Immature natural killer cell (primary cell): ENCODE data around the gene PRPH. TPM values are rescaled to one million over a fixed set of nuclear protein-coding genes. Genes with fewer than 3 reads are reported as not detected.
A peak's percentile ranks its signal among the peaks of the same experiment; 100 is the strongest.
"Not testable (repeated sequence)": the region's sequence is repeated elsewhere in the genome, so short reads cannot be mapped to it uniquely, and the experiment has no call there.

Experiments
- DNase-seq, 3 donors: peaks; one replicate each; pipeline ENCODE4 v3.0.0; 2022; ENCODE audit warnings: mixed read lengths in 1 of 3
- H3K27ac Mint-ChIP-seq, 6 donors: one replicate each; pipeline ENCODE4 v1.8.0; 2020; ENCODE audit warnings: mixed read lengths in 6 of 6, mild to moderate bottlenecking in 5 of 6, inconsistent platforms in 4 of 6, moderate library complexity in 3 of 6
- H3K27me3 Mint-ChIP-seq, 3 donors: one replicate each; pipeline ENCODE4 v1.8.0; 2020 to 2021; ENCODE audit warnings: low read depth in 3 of 3, mild to moderate bottlenecking in 3 of 3, mixed read lengths in 3 of 3, moderate library complexity in 3 of 3, inconsistent platforms in 1 of 3
- H3K36me3 Mint-ChIP-seq, 3 donors: one replicate each; pipeline ENCODE4 v1.8.0; 2020; ENCODE audit warnings: mixed read lengths in 3 of 3, inconsistent platforms in 2 of 3, mild to moderate bottlenecking in 2 of 3
- H3K4me1 Mint-ChIP-seq, 2 donors: one replicate each; pipeline ENCODE4 v1.8.0; 2020; ENCODE audit warnings: inconsistent platforms in 2 of 2, mild to moderate bottlenecking in 2 of 2, mixed read lengths in 2 of 2, moderate library complexity in 1 of 2
- H3K4me3 Mint-ChIP-seq, 5 donors: one replicate each; pipeline ENCODE4 v1.8.0; 2020; ENCODE audit warnings: mild to moderate bottlenecking in 5 of 5, mixed read lengths in 5 of 5, inconsistent platforms in 3 of 5, moderate library complexity in 3 of 5
- H3K9me3 Mint-ChIP-seq, 6 donors: one replicate each; pipeline ENCODE4 v1.8.0; 2020; ENCODE audit warnings: mild to moderate bottlenecking in 6 of 6, mixed read lengths in 6 of 6, inconsistent platforms in 4 of 6, moderate library complexity in 3 of 6
- polyA plus RNA-seq, 3 donors: library from polyadenylated mRNA; unstranded; fragments of 300-500 nt; fragmentation: Illumina TruSeq; gene quantifications; one replicate each; pipeline ENCODE4 v1.2.3, GENCODE V29; 2021

Gene PRPH
- polyA plus RNA-seq = not detected

- peaks cover 5 to 21% (median 11%) of the 10 kb centered on the region in 3 donors for H3K27me3 Mint-ChIP-seq
- no peak for DNase-seq
Observed at GRCh38 chr12:49295082-49295936, at the start of gene PRPH. Gene PRPH, plus strand, starts transcription at chr12:49295147. Its CDS starts 54 bp downstream, at chr12:49295201.

GRCh38 chr12:49251357-49251756 lies 43.6 kb upstream of the PRPH start:
- no peak overlapping the region for H3K4me3 Mint-ChIP-seq
- H3K36me3 Mint-ChIP-seq = no peaks in the 10 kb centered on the region
- peaks cover 0 to 5% (median 0%) of the 10 kb centered on the region in 3 donors for H3K27me3 Mint-ChIP-seq
- H3K27ac Mint-ChIP-seq = no peak overlapping the region
- H3K9me3 Mint-ChIP-seq = no peaks in the 10 kb centered on the region
- no peaks in the 10 kb centered on the region for H3K4me1 Mint-ChIP-seq
- DNase-seq = no peak

More at GRCh38 chr12:49295082-49295936, at the start of gene PRPH:
- no peak within 1 kb of the TSS for H3K27ac Mint-ChIP-seq
- peaks cover 0 to 7% of the 10 kb centered on the region in 2 donors for H3K4me1 Mint-ChIP-seq
- H3K36me3 Mint-ChIP-seq = no peaks in the 10 kb centered on the region
- H3K4me3 Mint-ChIP-seq = no peak within 1 kb of the TSS
- H3K9me3 Mint-ChIP-seq = peaks cover 0 to 1% (median 0%) of the 10 kb centered on the region in 6 donors

- Mint-ChIP-seq H3K36me3 (no peaks in the 10 kb centered on the region), H3K4me1 (peaks cover 0 to 1% of the 10 kb centered on the region in 2 donors), H3K4me3 (no peak overlapping the region), H3K27ac (peak overlapping the region in 1 of 6 donors; percentile 34), H3K9me3 (no peaks in the 10 kb centered on the region), H3K27me3 (peaks cover 0 to 5% (median 0%) of the 10 kb centered on the region in 3 donors)
- no peak for DNase-seq
Observed at GRCh38 chr12:49253033-49253623, 41.8 kb upstream of the PRPH start.

- not testable (repeated sequence) for H3K36me3 Mint-ChIP-seq, H3K4me3 Mint-ChIP-seq, H3K27me3 Mint-ChIP-seq, DNase-seq, H3K9me3 Mint-ChIP-seq, H3K4me1 Mint-ChIP-seq, H3K27ac Mint-ChIP-seq
Observed at GRCh38 chr12:49255456-49255855, 39.5 kb upstream of the PRPH start.

- no peak for DNase-seq
- no peak overlapping the region for H3K4me3 Mint-ChIP-seq
- H3K27ac Mint-ChIP-seq = no peak overlapping the region
- no peaks in the 10 kb centered on the region for H3K36me3 Mint-ChIP-seq
- H3K9me3 Mint-ChIP-seq = no peaks in the 10 kb centered on the region
- H3K4me1 Mint-ChIP-seq = peaks cover 0 to 1% of the 10 kb centered on the region in 2 donors
- peaks cover 0 to 4% (median 0%) of the 10 kb centered on the region in 3 donors for H3K27me3 Mint-ChIP-seq
Observed at GRCh38 chr12:49255857-49256637, 38.9 kb upstream of the PRPH start.

GRCh38 chr12:49257508-49258184 lies 37.3 kb upstream of the PRPH start:
- not testable (repeated sequence) for H3K27me3 Mint-ChIP-seq, H3K27ac Mint-ChIP-seq, H3K9me3 Mint-ChIP-seq, H3K4me3 Mint-ChIP-seq, H3K36me3 Mint-ChIP-seq, DNase-seq, H3K4me1 Mint-ChIP-seq

- DNase-seq = no peak
- Mint-ChIP-seq H3K36me3 (no peaks in the 10 kb centered on the region), H3K9me3 (no peaks in the 10 kb centered on the region), H3K27me3 (peaks cover 0 to 2% (median 0%) of the 10 kb centered on the region in 3 donors), H3K4me3 (no peak overlapping the region), H3K27ac (peak overlapping the region in 1 of 6 donors; percentile 53), H3K4me1 (peaks cover 7 to 9% of the 10 kb centered on the region in 2 donors)
Observed at GRCh38 chr12:49259452-49259851, 35.5 kb upstream of the PRPH start.

GRCh38 chr12:49260166-49260565 lies 34.8 kb upstream of the PRPH start:
- no peaks in the 10 kb centered on the region for H3K36me3 Mint-ChIP-seq
- no peak overlapping the region for H3K27ac Mint-ChIP-seq
- no peak overlapping the region for H3K4me3 Mint-ChIP-seq
- DNase-seq = no peak
- H3K4me1 Mint-ChIP-seq = peaks cover 7 to 9% of the 10 kb centered on the region in 2 donors
- peaks cover 0 to 2% (median 1%) of the 10 kb centered on the region in 3 donors for H3K27me3 Mint-ChIP-seq
- H3K9me3 Mint-ChIP-seq = no peaks in the 10 kb centered on the region

GRCh38 chr12:49260571-49261363 lies 34.2 kb upstream of the PRPH start:
- H3K9me3 Mint-ChIP-seq = no peaks in the 10 kb centered on the region
- no peaks in the 10 kb centered on the region for H3K36me3 Mint-ChIP-seq
- peaks cover 11 to 13% of the 10 kb centered on the region in 2 donors for H3K4me1 Mint-ChIP-seq
- no peak overlapping the region for H3K27ac Mint-ChIP-seq
- H3K4me3 Mint-ChIP-seq = no peak overlapping the region
- H3K27me3 Mint-ChIP-seq = peaks cover 0 to 6% (median 3%) of the 10 kb centered on the region in 3 donors
- DNase-seq = no peak

GRCh38 chr12:49261721-49262120 lies 33.2 kb upstream of the PRPH start:
- Mint-ChIP-seq H3K36me3 (no peaks in the 10 kb centered on the region), H3K4me3 (no peak overlapping the region), H3K27ac (no peak overlapping the region)

GRCh38 chr12:49263400-49263763 lies 31.6 kb upstream of the PRPH start:
- H3K36me3 Mint-ChIP-seq = no peaks in the 10 kb centered on the region
- peaks cover 2 to 11% (median 6%) of the 10 kb centered on the region in 3 donors for H3K27me3 Mint-ChIP-seq
- H3K9me3 Mint-ChIP-seq = no peaks in the 10 kb centered on the region
- H3K27ac Mint-ChIP-seq = no peak overlapping the region
- DNase-seq = no peak
- peak overlapping the region; percentile 84 to 98 (median 89) for H3K4me3 Mint-ChIP-seq
- peaks cover 20 to 29% of the 10 kb centered on the region in 2 donors for H3K4me1 Mint-ChIP-seq

More at GRCh38 chr12:49261721-49262120, 33.2 kb upstream of the PRPH start:
- H3K4me1 Mint-ChIP-seq = peaks cover 15 to 16% of the 10 kb centered on the region in 2 donors
- DNase-seq = no peak
- H3K27me3 Mint-ChIP-seq = peaks cover 2 to 11% (median 6%) of the 10 kb centered on the region in 3 donors
- H3K9me3 Mint-ChIP-seq = no peaks in the 10 kb centered on the region

GRCh38 chr12:49264466-49264872 lies 30.5 kb upstream of the PRPH start:
- DNase-seq = peak in 1 of 3 donors; percentile 31
- peak overlapping the region in 3 of 6 donors; percentile 57 to 73 (median 59) for H3K27ac Mint-ChIP-seq
- H3K4me1 Mint-ChIP-seq = peaks cover 20 to 33% of the 10 kb centered on the region in 2 donors
- peak overlapping the region; percentile 88 to 98 (median 91) for H3K4me3 Mint-ChIP-seq
- no peaks in the 10 kb centered on the region for H3K36me3 Mint-ChIP-seq
- H3K27me3 Mint-ChIP-seq = peaks cover 2 to 11% (median 6%) of the 10 kb centered on the region in 3 donors
- no peaks in the 10 kb centered on the region for H3K9me3 Mint-ChIP-seq
